WTC11 (cell line): ENCODE data around the gene MEGF11. TPM values are rescaled to one million over a fixed set of nuclear protein-coding genes. Genes with fewer than 3 reads are reported as not detected.

Experiments used
- ATAC-seq: fragments of 200-7000 bp; cut with Tn5 transposase; 2 replicates; pipeline ENCODE4 v1.10.0; 2021; ENCODE audit warnings: mild to moderate bottlenecking, moderate library complexity
- CTCF ChIA-PET: fragments of 300-600 bp; sonication (Branson Sonifier 250); formaldehyde crosslinking; loops from one replicate; lab custom pipeline; 2021; ENCODE audit warnings: antibody characterized with exemption; lab: Charles Lee
- POLR2A ChIA-PET: fragments of 350-600 bp; sonication (Branson Sonifier 250); formaldehyde crosslinking; loops from one replicate; lab custom pipeline; 2021; ENCODE audit warnings: antibody characterized with exemption; lab: Charles Lee
- DNase-seq: peaks from one replicate; pipeline ENCODE4 v3.0.0; 2021; ENCODE audit warnings: low spot score
- H3K27ac Mint-ChIP-seq: 2 replicates; pipeline ENCODE4 v1.8.0; 2021; ENCODE audit warnings: mixed read lengths
- H3K27me3 Mint-ChIP-seq: 2 replicates; pipeline ENCODE4 v1.8.0; 2021; ENCODE audit warnings: low read depth, mild to moderate bottlenecking, moderate library complexity, mixed read lengths
- H3K36me3 Mint-ChIP-seq: 2 replicates; pipeline ENCODE4 v1.8.0; 2021; ENCODE audit warnings: mixed read lengths
- H3K4me1 Mint-ChIP-seq: 2 replicates; pipeline ENCODE4 v1.8.0; 2022; ENCODE audit warnings: mixed read lengths
- H3K4me3 Mint-ChIP-seq: 2 replicates; pipeline ENCODE4 v1.8.0; 2021; ENCODE audit warnings: mild to moderate bottlenecking, moderate library complexity, mixed read lengths
- H3K9me3 Mint-ChIP-seq: 2 replicates; pipeline ENCODE4 v1.8.0; 2021; ENCODE audit warnings: mixed read lengths
- ESRRA ChIP-seq: sonication (generic); formaldehyde crosslinking; IDR thresholded peaks from 2 replicates; pipeline ENCODE4 v1.8.1; 2022; ENCODE audit warnings: mild to moderate bottlenecking, missing genetic modification reagents, borderline replicate concordance
- GTF2I ChIP-seq: fragments of 250-450 bp; sonication (Bioruptor Pico); conservative IDR thresholded peaks from 2 replicates; pipeline ENCODE4 v1.4.0; 2021; ENCODE audit warnings: mild to moderate bottlenecking
- HMGA2 ChIP-seq: fragments of 250-450 bp; sonication (Bioruptor Pico); IDR thresholded peaks from 2 replicates; pipeline ENCODE4 v1.4.0; 2021; ENCODE audit warnings: mild to moderate bottlenecking, moderate library complexity
- NR2C2 ChIP-seq: sonication (generic); formaldehyde crosslinking; IDR thresholded peaks from 2 replicates; pipeline ENCODE4 v1.8.0; 2022; ENCODE audit warnings: mild to moderate bottlenecking, missing genetic modification reagents
- TEAD1 ChIP-seq: sonication (generic); formaldehyde crosslinking; IDR thresholded peaks from 2 replicates; pipeline ENCODE4 v1.8.0; 2022; ENCODE audit warnings: mild to moderate bottlenecking, missing genetic modification reagents
- TP53 ChIP-seq: sonication (generic); formaldehyde crosslinking; IDR thresholded peaks from 2 replicates; pipeline ENCODE4 v1.8.1; 2023; ENCODE audit warnings: mild to moderate bottlenecking, missing genetic modification reagents
- ZNF219 ChIP-seq: sonication (generic); formaldehyde crosslinking; IDR thresholded peaks from 2 replicates; pipeline ENCODE4 v1.8.0; 2023; ENCODE audit warnings: missing genetic modification reagents, mild to moderate bottlenecking, borderline replicate concordance
- ZNF396 ChIP-seq: fragments of 250-450 bp; sonication (Bioruptor Pico); IDR thresholded peaks from 2 replicates; pipeline ENCODE4 v1.8.0; 2021; ENCODE audit warnings: mild to moderate bottlenecking, moderate library complexity, borderline replicate concordance
- total RNA-seq: library from RNA; stranded (reverse); gene quantifications from 3 replicates; pipeline ENCODE4 v1.2.3, GENCODE V29; 2021
- TF ChIP-seq, protein P1 (sequence below): sonication (generic); formaldehyde crosslinking; IDR thresholded peaks from 2 replicates; pipeline ENCODE4 v1.8.0; 2023; ENCODE audit warnings: missing genetic modification reagents
- TF ChIP-seq, protein P2 (sequence below): sonication (generic); formaldehyde crosslinking; IDR thresholded peaks from 2 replicates; pipeline ENCODE4 v1.8.0; 2023; ENCODE audit warnings: mild to moderate bottlenecking, missing genetic modification reagents
- TF ChIP-seq, protein P3 (sequence below): sonication (generic); formaldehyde crosslinking; IDR thresholded peaks from 2 replicates; pipeline ENCODE4 v1.8.0; 2022; ENCODE audit warnings: mild to moderate bottlenecking, missing genetic modification reagents
- TF ChIP-seq, protein P4 (sequence below): sonication (generic); formaldehyde crosslinking; IDR thresholded peaks from 2 replicates; pipeline ENCODE4 v1.8.1; 2023; ENCODE audit warnings: mild to moderate bottlenecking, moderate library complexity, missing genetic modification reagents
- TF ChIP-seq, protein P5 (sequence below): fragments of 250-450 bp; sonication (Bioruptor Pico); IDR thresholded peaks from 2 replicates; pipeline ENCODE4 v1.9.0; 2021; ENCODE audit warnings: mild to moderate bottlenecking
- TF ChIP-seq, protein P6 (sequence below): sonication (generic); formaldehyde crosslinking; IDR thresholded peaks from 2 replicates; pipeline ENCODE4 v1.8.1; 2022; ENCODE audit warnings: low read depth, missing genetic modification reagents, borderline replicate concordance
- TF ChIP-seq, protein P7 (sequence below): sonication (generic); formaldehyde crosslinking; IDR thresholded peaks from 2 replicates; pipeline ENCODE4 v1.8.1; 2023; ENCODE audit warnings: mild to moderate bottlenecking, missing genetic modification reagents, moderate library complexity

Gene MEGF11
- total RNA-seq, 1 experiment from 2014 or later: 3.3 TPM

DNA sequence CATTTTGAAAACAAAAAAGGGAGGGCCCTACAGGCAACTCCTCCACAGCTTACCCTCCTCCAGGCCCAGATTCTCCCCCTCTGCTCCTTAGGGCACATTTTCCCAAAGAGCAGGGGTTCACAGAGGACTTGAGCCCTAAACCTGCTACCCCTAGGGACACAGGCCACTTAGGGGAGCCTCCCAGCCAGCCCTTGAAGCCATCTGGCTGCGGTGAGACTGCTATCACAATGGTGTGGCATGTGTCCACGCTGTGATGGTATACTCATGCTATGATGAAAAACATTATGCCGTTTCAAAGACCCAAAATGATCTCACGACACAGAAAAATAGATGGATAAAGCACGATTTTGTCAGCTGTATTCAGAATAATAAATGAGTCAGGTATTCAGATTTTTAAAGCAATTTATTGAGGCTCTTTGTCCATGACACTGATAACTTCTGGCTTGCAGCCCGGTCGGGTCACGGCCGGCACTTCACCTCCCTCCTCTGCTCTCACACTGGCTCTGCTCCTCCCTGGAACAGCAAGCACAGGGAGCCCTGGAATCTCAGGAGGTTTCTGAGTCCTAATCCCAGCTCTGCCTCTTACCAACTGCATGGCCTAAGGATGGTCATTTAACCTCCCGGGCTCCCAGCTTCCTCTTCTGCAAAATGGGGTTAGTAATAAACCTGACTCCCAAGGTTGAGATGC lies 115.3 kb downstream of the MEGF11 start (continued):
- TF ChIP-seq TP53 (CRISPR knock-in tag): no peak
- TF ChIP-seq, protein P1, sequence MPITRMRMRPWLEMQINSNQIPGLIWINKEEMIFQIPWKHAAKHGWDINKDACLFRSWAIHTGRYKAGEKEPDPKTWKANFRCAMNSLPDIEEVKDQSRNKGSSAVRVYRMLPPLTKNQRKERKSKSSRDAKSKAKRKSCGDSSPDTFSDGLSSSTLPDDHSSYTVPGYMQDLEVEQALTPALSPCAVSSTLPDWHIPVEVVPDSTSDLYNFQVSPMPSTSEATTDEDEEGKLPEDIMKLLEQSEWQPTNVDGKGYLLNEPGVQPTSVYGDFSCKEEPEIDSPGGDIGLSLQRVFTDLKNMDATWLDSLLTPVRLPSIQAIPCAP: no peak
- no peak for TF ChIP-seq HMGA2
- TF ChIP-seq, protein P2, sequence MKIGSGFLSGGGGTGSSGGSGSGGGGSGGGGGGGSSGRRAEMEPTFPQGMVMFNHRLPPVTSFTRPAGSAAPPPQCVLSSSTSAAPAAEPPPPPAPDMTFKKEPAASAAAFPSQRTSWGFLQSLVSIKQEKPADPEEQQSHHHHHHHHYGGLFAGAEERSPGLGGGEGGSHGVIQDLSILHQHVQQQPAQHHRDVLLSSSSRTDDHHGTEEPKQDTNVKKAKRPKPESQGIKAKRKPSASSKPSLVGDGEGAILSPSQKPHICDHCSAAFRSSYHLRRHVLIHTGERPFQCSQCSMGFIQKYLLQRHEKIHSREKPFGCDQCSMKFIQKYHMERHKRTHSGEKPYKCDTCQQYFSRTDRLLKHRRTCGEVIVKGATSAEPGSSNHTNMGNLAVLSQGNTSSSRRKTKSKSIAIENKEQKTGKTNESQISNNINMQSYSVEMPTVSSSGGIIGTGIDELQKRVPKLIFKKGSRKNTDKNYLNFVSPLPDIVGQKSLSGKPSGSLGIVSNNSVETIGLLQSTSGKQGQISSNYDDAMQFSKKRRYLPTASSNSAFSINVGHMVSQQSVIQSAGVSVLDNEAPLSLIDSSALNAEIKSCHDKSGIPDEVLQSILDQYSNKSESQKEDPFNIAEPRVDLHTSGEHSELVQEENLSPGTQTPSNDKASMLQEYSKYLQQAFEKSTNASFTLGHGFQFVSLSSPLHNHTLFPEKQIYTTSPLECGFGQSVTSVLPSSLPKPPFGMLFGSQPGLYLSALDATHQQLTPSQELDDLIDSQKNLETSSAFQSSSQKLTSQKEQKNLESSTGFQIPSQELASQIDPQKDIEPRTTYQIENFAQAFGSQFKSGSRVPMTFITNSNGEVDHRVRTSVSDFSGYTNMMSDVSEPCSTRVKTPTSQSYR (CRISPR knock-in tag): no peak

DNA sequence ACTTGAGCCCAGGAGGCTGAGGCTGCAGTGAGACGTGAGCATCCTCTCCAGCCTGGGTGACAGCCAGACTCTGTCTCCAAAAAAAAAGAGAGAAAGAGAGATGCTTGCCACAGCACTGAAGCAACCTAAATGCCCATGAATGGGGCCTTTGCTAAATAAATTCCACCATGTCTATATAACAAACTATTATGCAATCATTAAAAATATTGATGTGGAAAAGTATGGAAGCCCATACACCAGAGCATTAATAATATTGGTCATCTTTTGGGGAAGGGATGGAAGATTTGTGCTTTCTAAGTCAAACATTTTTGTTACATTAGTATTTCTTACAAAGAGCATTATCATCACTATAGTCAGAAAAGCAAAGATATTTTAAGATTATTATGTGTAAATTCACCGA lies 116.6 kb downstream of the MEGF11 start:
- no peaks in the 10 kb centered on the region for H3K9me3 Mint-ChIP-seq
- no peaks in the 10 kb centered on the region for H3K36me3 Mint-ChIP-seq
- peaks cover 21% of the 10 kb centered on the region for H3K4me1 Mint-ChIP-seq
- DNase-seq (no peak), ATAC-seq (no peak)
- ChIA-PET POLR2A (no interaction called here), CTCF (no interaction called here)
- H3K4me3 Mint-ChIP-seq: no peak overlapping the region
- no peak overlapping the region for H3K27ac Mint-ChIP-seq
- H3K27me3 Mint-ChIP-seq: no peaks in the 10 kb centered on the region
- TF ChIP-seq, protein P3, sequence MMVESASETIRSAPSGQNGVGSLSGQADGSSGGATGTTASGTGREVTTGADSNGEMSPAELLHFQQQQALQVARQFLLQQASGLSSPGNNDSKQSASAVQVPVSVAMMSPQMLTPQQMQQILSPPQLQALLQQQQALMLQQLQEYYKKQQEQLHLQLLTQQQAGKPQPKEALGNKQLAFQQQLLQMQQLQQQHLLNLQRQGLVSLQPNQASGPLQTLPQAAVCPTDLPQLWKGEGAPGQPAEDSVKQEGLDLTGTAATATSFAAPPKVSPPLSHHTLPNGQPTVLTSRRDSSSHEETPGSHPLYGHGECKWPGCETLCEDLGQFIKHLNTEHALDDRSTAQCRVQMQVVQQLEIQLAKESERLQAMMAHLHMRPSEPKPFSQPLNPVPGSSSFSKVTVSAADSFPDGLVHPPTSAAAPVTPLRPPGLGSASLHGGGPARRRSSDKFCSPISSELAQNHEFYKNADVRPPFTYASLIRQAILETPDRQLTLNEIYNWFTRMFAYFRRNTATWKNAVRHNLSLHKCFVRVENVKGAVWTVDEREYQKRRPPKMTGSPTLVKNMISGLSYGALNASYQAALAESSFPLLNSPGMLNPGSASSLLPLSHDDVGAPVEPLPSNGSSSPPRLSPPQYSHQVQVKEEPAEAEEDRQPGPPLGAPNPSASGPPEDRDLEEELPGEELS (CRISPR knock-in tag): no peak
- TF ChIP-seq, protein P4, sequence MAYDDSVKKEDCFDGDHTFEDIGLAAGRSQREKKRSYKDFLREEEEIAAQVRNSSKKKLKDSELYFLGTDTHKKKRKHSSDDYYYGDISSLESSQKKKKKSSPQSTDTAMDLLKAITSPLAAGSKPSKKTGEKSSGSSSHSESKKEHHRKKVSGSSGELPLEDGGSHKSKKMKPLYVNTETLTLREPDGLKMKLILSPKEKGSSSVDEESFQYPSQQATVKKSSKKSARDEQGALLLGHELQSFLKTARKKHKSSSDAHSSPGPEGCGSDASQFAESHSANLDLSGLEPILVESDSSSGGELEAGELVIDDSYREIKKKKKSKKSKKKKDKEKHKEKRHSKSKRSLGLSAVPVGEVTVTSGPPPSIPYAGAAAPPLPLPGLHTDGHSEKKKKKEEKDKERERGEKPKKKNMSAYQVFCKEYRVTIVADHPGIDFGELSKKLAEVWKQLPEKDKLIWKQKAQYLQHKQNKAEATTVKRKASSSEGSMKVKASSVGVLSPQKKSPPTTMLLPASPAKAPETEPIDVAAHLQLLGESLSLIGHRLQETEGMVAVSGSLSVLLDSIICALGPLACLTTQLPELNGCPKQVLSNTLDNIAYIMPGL (CRISPR knock-in tag): no peak

DNA sequence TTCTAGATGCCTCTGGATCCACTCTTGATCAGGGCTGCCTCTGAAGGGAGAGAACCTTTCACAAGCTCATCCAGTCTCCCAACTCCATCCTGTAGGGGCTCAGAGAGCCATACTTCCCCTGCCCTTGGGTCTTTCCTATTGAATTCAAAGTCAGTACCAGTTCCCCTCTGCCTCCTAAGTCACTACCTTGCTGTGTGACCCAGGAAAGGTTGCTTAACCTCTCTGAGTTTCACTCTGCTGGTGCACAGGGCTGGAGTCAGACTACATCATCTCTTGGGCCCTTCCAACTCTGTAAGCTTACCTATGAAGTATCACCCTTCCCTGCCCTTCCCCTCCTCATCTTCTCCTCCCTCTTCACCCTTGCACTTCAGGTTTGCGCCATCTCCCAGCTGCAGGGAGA lies 117.9 kb downstream of the MEGF11 start:
- ChIA-PET POLR2A (no interaction called here), CTCF (interaction anchor here (1.0 kb wide), 1 partner anchor 16 kb away, joined by 3 read pairs; no protein-coding TSS in a partner anchor)
- no peak for DNase-seq
- Mint-ChIP-seq H3K4me3 (no peak overlapping the region), H3K4me1 (peaks cover 21% of the 10 kb centered on the region), H3K36me3 (no peaks in the 10 kb centered on the region), H3K9me3 (no peaks in the 10 kb centered on the region), H3K27me3 (peaks cover 3% of the 10 kb centered on the region), H3K27ac (no peak overlapping the region)
- TF ChIP-seq ZNF219 (CRISPR knock-in tag): no peak
- TF ChIP-seq ESRRA (CRISPR knock-in tag): no peak
- TF ChIP-seq, protein P5, sequence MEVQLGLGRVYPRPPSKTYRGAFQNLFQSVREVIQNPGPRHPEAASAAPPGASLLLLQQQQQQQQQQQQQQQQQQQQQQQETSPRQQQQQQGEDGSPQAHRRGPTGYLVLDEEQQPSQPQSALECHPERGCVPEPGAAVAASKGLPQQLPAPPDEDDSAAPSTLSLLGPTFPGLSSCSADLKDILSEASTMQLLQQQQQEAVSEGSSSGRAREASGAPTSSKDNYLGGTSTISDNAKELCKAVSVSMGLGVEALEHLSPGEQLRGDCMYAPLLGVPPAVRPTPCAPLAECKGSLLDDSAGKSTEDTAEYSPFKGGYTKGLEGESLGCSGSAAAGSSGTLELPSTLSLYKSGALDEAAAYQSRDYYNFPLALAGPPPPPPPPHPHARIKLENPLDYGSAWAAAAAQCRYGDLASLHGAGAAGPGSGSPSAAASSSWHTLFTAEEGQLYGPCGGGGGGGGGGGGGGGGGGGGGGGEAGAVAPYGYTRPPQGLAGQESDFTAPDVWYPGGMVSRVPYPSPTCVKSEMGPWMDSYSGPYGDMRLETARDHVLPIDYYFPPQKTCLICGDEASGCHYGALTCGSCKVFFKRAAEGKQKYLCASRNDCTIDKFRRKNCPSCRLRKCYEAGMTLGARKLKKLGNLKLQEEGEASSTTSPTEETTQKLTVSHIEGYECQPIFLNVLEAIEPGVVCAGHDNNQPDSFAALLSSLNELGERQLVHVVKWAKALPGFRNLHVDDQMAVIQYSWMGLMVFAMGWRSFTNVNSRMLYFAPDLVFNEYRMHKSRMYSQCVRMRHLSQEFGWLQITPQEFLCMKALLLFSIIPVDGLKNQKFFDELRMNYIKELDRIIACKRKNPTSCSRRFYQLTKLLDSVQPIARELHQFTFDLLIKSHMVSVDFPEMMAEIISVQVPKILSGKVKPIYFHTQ: no peak
- no peak for TF ChIP-seq GTF2I (CRISPR knock-in tag)
- TF ChIP-seq ZNF396 (CRISPR knock-in tag): no peak
- TF ChIP-seq, protein P6, sequence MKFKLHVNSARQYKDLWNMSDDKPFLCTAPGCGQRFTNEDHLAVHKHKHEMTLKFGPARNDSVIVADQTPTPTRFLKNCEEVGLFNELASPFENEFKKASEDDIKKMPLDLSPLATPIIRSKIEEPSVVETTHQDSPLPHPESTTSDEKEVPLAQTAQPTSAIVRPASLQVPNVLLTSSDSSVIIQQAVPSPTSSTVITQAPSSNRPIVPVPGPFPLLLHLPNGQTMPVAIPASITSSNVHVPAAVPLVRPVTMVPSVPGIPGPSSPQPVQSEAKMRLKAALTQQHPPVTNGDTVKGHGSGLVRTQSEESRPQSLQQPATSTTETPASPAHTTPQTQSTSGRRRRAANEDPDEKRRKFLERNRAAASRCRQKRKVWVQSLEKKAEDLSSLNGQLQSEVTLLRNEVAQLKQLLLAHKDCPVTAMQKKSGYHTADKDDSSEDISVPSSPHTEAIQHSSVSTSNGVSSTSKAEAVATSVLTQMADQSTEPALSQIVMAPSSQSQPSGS (CRISPR knock-in tag): no peak
- TF ChIP-seq TEAD1 (CRISPR knock-in tag): no peak
- no peak for TF ChIP-seq NR2C2
- TF ChIP-seq, protein P7, sequence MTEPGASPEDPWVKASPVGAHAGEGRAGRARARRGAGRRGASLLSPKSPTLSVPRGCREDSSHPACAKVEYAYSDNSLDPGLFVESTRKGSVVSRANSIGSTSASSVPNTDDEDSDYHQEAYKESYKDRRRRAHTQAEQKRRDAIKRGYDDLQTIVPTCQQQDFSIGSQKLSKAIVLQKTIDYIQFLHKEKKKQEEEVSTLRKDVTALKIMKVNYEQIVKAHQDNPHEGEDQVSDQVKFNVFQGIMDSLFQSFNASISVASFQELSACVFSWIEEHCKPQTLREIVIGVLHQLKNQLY (CRISPR knock-in tag): no peak
- no peak for ATAC-seq
